Hepatocyte (in vitro differentiated cells): ENCODE results near the gene DBT. TPM values are rescaled to one million over a fixed set of nuclear protein-coding genes. Genes with fewer than 3 reads are reported as not detected.

Experiments
- DNase-seq: peaks from one replicate; pipeline ENCODE4 v3.0.0-alpha.2; 2016; ENCODE audit warnings: low spot score
- H2AFZ ChIP-seq: fragments of 200-600 bp; sonication (generic); 2 replicates; pipeline ENCODE4 v1.6.0; 2016; ENCODE audit warnings: antibody characterized with exemption, mild to moderate bottlenecking
- H3K27ac ChIP-seq: fragments of 200-600 bp; sonication (generic); 2 replicates; pipeline ENCODE4 v1.5.1; 2016; ENCODE audit warnings: mild to moderate bottlenecking
- H3K27me3 ChIP-seq: fragments of 200-600 bp; sonication (generic); 2 replicates; pipeline ENCODE4 v1.6.1; 2016
- H3K36me3 ChIP-seq: fragments of 200-600 bp; sonication (generic); replicated peaks from 2 replicates; pipeline ENCODE4 v1.5.1; 2016; ENCODE audit warnings: low read depth; ENCODE audit not compliant: insufficient read depth
- H3K4me1 ChIP-seq: fragments of 200-600 bp; sonication (generic); 2 replicates; pipeline ENCODE4 v1.5.1; 2016; ENCODE audit warnings: mild to moderate bottlenecking, moderate library complexity; ENCODE audit not compliant: insufficient read depth
- H3K4me2 ChIP-seq: fragments of 200-600 bp; sonication (generic); 2 replicates; pipeline ENCODE4 v1.6.0; 2016
- H3K4me3 ChIP-seq: fragments of 200-600 bp; sonication (generic); 2 replicates; pipeline ENCODE4 v1.5.1; 2016; ENCODE audit warnings: mild to moderate bottlenecking
- H3K79me2 ChIP-seq: fragments of 200-600 bp; sonication (generic); 2 replicates; pipeline ENCODE4 v1.6.0; 2017; ENCODE audit warnings: mild to moderate bottlenecking
- H3K9me2 ChIP-seq: fragments of 200-600 bp; sonication (generic); replicated peaks from 2 replicates; pipeline ENCODE4 v1.6.0; 2017; ENCODE audit warnings: mild to moderate bottlenecking; ENCODE audit not compliant: insufficient read depth
- H3K9me3 ChIP-seq: fragments of 200-600 bp; sonication (generic); 2 replicates; pipeline ENCODE4 v1.5.1; 2016; ENCODE audit warnings: low read depth, mild to moderate bottlenecking
- H4K20me1 ChIP-seq: fragments of 200-600 bp; sonication (generic); 2 replicates; pipeline ENCODE4 v1.6.0; 2016; ENCODE audit warnings: mild to moderate bottlenecking; ENCODE audit not compliant: insufficient read depth, poor library complexity, severe bottlenecking
- CTCF ChIP-seq: fragments of 200-600 bp; sonication (generic); IDR thresholded peaks from 2 replicates; pipeline ENCODE4 v1.5.1; 2016; ENCODE audit warnings: antibody characterized with exemption, mild to moderate bottlenecking; ENCODE audit not compliant: poor library complexity
- EZH2 ChIP-seq: fragments of 200-600 bp; sonication (generic); IDR thresholded peaks from 2 replicates; pipeline ENCODE4 v1.6.1; 2016; ENCODE audit warnings: antibody characterized with exemption, mild to moderate bottlenecking, borderline replicate concordance
- EZH2phosphoT487 ChIP-seq: fragments of 200-600 bp; sonication (generic); IDR thresholded peaks from one replicate; pipeline ENCODE4 v1.6.1; 2018; ENCODE audit warnings: antibody characterized with exemption, mild to moderate bottlenecking, low read depth, moderate library complexity; ENCODE audit not compliant: unreplicated experiment, severe bottlenecking
- WGBS: methylation state at CpG from one replicate; pipeline ENCODE4 v1.1.6; 2016; ENCODE audit warnings: low lambda C conversion rate; ENCODE audit errors: missing lambda C conversion rate; 5-methylcytosine and 5-hydroxymethylcytosine counted together
- polyA plus RNA-seq: library from polyadenylated mRNA; unstranded; fragments of >200 nt; fragmentation: Nextera tagmentation; extraction: Ambion mirVana; gene quantifications from 2 replicates; pipeline ENCODE4 v1.2.1, GENCODE V29; 2016
- total RNA-seq: library from RNA; depleted of rRNA; stranded (reverse); fragments of >200 nt; gene quantifications from 2 replicates; pipeline ENCODE4 v1.2.3, GENCODE V29; 2014

DBT gene
- total and polyA plus RNA-seq, 2 experiments from 2014 or later: 9.2 to 11.8 TPM

- Histone ChIP-seq H3K79me2 (no peaks in the 10 kb centered on the region), H3K9me3 (no peaks in the 10 kb centered on the region), H3K4me3 (no peak overlapping the region), H3K27ac (no peak overlapping the region), H3K27me3 (no peaks in the 10 kb centered on the region), H4K20me1 (no peaks in the 10 kb centered on the region), H2AFZ (no peak overlapping the region), H3K4me1 (no peaks in the 10 kb centered on the region), H3K36me3 (no peaks in the 10 kb centered on the region), H3K9me2 (no peaks in the 10 kb centered on the region), H3K4me2 (no peak overlapping the region)
- 85% methylated on average over 4 of the region's 4 CpGs for WGBS
- TF ChIP-seq EZH2 (no peak), EZH2phosphoT487 (no peak), CTCF (no peak)
- DNase-seq: no peak
These were observed 19.8 kb downstream of the DBT start for GRCh38 chr1:100229681-100230443.

GRCh38 chr1:100222428-100222827 lies 27.2 kb downstream of the DBT start:
- H3K9me2 ChIP-seq: no peaks in the 10 kb centered on the region
- no peak overlapping the region for H3K27ac ChIP-seq
- H4K20me1 ChIP-seq: no peaks in the 10 kb centered on the region
- H3K4me3 ChIP-seq: no peak overlapping the region
- TF ChIP-seq CTCF (no peak), EZH2phosphoT487 (no peak), EZH2 (no peak)
- no peak overlapping the region for H3K4me2 ChIP-seq
- H3K36me3 ChIP-seq: no peaks in the 10 kb centered on the region
- no peaks in the 10 kb centered on the region for H3K79me2 ChIP-seq
- H3K9me3 ChIP-seq: no peaks in the 10 kb centered on the region
- no peak overlapping the region for H2AFZ ChIP-seq
- no peaks in the 10 kb centered on the region for H3K27me3 ChIP-seq
- H3K4me1 ChIP-seq: no peaks in the 10 kb centered on the region
- no peak for DNase-seq

- H4K20me1 ChIP-seq: no peaks in the 10 kb centered on the region
- H3K9me3 ChIP-seq: no peaks in the 10 kb centered on the region
- no peak overlapping the region for H3K4me3 ChIP-seq
- no peaks in the 10 kb centered on the region for H3K4me1 ChIP-seq
- H3K79me2 ChIP-seq: no peaks in the 10 kb centered on the region
- H3K9me2 ChIP-seq: no peaks in the 10 kb centered on the region
- no peak overlapping the region for H2AFZ ChIP-seq
- WGBS: 96% methylated on average over 2 of the region's 2 CpGs
- TF ChIP-seq CTCF (no peak), EZH2 (no peak), EZH2phosphoT487 (no peak)
- DNase-seq: no peak
- H3K36me3 ChIP-seq: no peaks in the 10 kb centered on the region
- no peaks in the 10 kb centered on the region for H3K27me3 ChIP-seq
- H3K4me2 ChIP-seq: no peak overlapping the region
- no peak overlapping the region for H3K27ac ChIP-seq
These were observed 29.8 kb downstream of the DBT start for GRCh38 chr1:100219883-100220282.

- H3K27ac ChIP-seq: no peak overlapping the region
- no peaks in the 10 kb centered on the region for H3K36me3 ChIP-seq
- no peaks in the 10 kb centered on the region for H3K79me2 ChIP-seq
- DNase-seq: no peak
- no peak overlapping the region for H3K4me3 ChIP-seq
- TF ChIP-seq CTCF: no peak
- no peak for TF ChIP-seq EZH2
- TF ChIP-seq EZH2phosphoT487: no peak
- no peaks in the 10 kb centered on the region for H3K27me3 ChIP-seq
- no peaks in the 10 kb centered on the region for H3K4me1 ChIP-seq
- no peaks in the 10 kb centered on the region for H4K20me1 ChIP-seq
- no peak overlapping the region for H2AFZ ChIP-seq
- WGBS: 94% methylated on average over 6 of the region's 6 CpGs
- no peaks in the 10 kb centered on the region for H3K9me3 ChIP-seq
- no peaks in the 10 kb centered on the region for H3K9me2 ChIP-seq
- no peak overlapping the region for H3K4me2 ChIP-seq
These were observed 30.2 kb downstream of the DBT start for GRCh38 chr1:100219457-100219856.
